Adrenal gland (tissue), 12 donors: ENCODE results near the gene MSLN. TPM values are rescaled to one million over a fixed set of nuclear protein-coding genes. Genes with fewer than 3 reads are reported as not detected.

Experiments used
- DNase-seq, 7 donors: peaks; one replicate each; pipeline ENCODE4 v3.0.0-alpha.2; 2019 to 2020
- H3K27ac ChIP-seq, 5 donors: fragments of 200-600 bp; sonication (generic) in 4 of 5; 1 replicate in 3 of 5; 2 replicates in 2 of 5; pipeline versions ENCODE4 v1.5.1 to v1.8.0; 2016 to 2020; ENCODE audit warnings: mild to moderate bottlenecking in 1 of 5
- H3K27me3 ChIP-seq: fragments of 200-600 bp; 2 replicates; pipeline ENCODE4 v1.8.0; 2021
- H3K36me3 ChIP-seq, 2 donors: fragments of 200-600 bp; replicated peaks in 1 of 2; 1 replicate in 1 of 2; 2 replicates in 1 of 2; pipeline versions ENCODE4 v1.5.1 to v1.8.0; 2018 to 2022
- H3K4me1 ChIP-seq, 2 donors: fragments of 200-600 bp; replicated peaks in 1 of 2; 1 replicate in 1 of 2; 2 replicates in 1 of 2; pipeline versions ENCODE4 v1.5.1 to v1.8.0; 2018 to 2021
- H3K4me3 ChIP-seq, 4 donors: fragments of 200-600 bp; sonication (generic) in 3 of 4; one replicate each; pipeline ENCODE4 v1.5.1; 2016 to 2018
- H3K9me3 ChIP-seq, 3 donors: fragments of 200-600 bp; sonication (generic) in 1 of 3; replicated peaks in 1 of 3; 1 replicate in 2 of 3; 2 replicates in 1 of 3; pipeline versions ENCODE4 v1.5.1 to v1.8.0; 2016 to 2021
- POLR2A ChIP-seq, 2 donors: fragments of 450-650 bp; IDR thresholded peaks; one replicate each; pipeline ENCODE4 v1.6.1; 2017; ENCODE audit warnings: antibody characterized with exemption in 2 of 2, mild to moderate bottlenecking in 2 of 2, moderate library complexity in 1 of 2
- WGBS, 4 donors: extraction: QIAGEN DNeasy Blood & Tissue Kit in 2 of 4; methylation state at CpG; one replicate each; pipeline versions ENCODE4 v1.1.5 to v1.1.7; 2013 to 2017; 5-methylcytosine and 5-hydroxymethylcytosine counted together
- intact Hi-C, 2 donors: fragments of 100-400 bp; cut with DNase I; formaldehyde crosslinking; loops; one replicate each; pipeline versions ENCODE4 v1.14.1 to v1.15.0; 2022 to 2023
- polyA plus RNA-seq, 3 donors: library from polyadenylated mRNA; stranded (reverse); fragments of 200-250 nt in 2 of 3; fragments of 350-450 nt in 1 of 3; fragmentation: Illumina TruSeq in 1 of 3; extraction: RNeasy Lipid Tissue Mini Kit (QIAGEN cat#74804) in 1 of 3; gene quantifications; one replicate each; pipeline ENCODE4 v1.2.3, GENCODE V29; 2013 to 2014
- total RNA-seq, 9 donors: library from RNA; depleted of rRNA in 4 of 9; stranded (reverse); fragments of >200 nt in 4 of 9; fragments of 120-200 nt in 1 of 9; fragmentation: NEBNext Ultra II Directional in 1 of 9; extraction: Animal tissue kit (Norgen Biotek cat#: 25700) in 1 of 9; gene quantifications; one replicate each; pipeline versions ENCODE4 v1.1.0 to v1.2.4, GENCODE V29; 2013 to 2023
- TF ChIP-seq, protein P1 (sequence below), 6 experiments: fragments of 450-650 bp in 4 of 6; fragments of 200-600 bp in 2 of 6; sonication (generic) in 1 of 6; IDR thresholded peaks; 1 replicate in 5 of 6; 2 replicates in 1 of 6; pipeline versions ENCODE4 v1.5.1 to v1.8.0; 2016 to 2021; ENCODE audit warnings: antibody characterized with exemption in 6 of 6, mild to moderate bottlenecking in 2 of 6, moderate library complexity in 1 of 6
- donor health status: healthy with polysubstance abuse.
- donor health status: Bipolar disorder and iron deficiency.
- donor health status: DM: yes; HTN: yes; CAD: no.
- donor health status: DM: no; HTN: no; CAD: no.
- donor health status: DM: no; HTN: no; CAD: no.
- donor health status: DM: yes; HTN: yes; CAD: no.

Gene MSLN
- total and polyA plus RNA-seq, 12 donors, result 0.13 to 0.46 (median 0.30) TPM; not detected in 8

DNA sequence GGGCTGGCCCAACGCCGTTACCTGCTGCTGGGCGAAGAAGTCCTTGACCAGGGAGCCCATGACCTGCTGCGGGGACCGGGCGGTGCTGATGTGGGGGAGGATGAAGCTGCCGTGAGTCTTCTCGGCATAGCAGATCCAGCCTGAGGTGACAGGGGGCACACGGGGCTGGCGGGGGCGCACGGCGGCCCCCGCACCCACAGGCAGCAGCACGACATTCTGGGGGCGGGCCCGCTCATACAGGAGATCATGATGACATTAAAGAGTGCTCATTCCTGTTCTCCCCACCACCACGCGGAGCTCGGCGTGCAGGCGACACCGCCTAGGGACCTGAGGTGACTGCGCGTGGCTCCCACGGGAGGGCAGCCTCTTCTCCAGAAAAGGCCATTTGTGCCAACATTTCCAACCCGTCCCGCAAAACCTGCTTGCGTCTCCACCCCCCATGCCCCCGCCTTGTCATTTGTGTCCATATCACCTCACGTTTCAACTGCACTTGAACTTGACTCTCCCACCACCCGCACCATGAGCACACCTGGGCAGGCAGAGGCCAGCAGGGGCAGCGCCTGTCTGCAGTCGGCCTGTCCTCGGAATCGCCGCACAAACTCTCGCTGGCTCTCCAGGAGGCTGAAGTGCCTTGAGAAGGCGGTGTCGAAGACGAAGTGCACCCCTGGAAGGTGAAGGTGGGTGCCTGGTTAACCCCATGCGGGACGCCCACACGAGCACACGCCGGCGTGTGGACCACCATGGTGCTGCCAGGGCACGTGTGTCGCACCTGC is 26.1 kb upstream of the MSLN start:
- H3K4me1 ChIP-seq, result no peaks in the 10 kb centered on the region
- no peak for TF ChIP-seq POLR2A (IDR thresholded peaks at IDR 0.05)
- TF ChIP-seq, protein P1, sequence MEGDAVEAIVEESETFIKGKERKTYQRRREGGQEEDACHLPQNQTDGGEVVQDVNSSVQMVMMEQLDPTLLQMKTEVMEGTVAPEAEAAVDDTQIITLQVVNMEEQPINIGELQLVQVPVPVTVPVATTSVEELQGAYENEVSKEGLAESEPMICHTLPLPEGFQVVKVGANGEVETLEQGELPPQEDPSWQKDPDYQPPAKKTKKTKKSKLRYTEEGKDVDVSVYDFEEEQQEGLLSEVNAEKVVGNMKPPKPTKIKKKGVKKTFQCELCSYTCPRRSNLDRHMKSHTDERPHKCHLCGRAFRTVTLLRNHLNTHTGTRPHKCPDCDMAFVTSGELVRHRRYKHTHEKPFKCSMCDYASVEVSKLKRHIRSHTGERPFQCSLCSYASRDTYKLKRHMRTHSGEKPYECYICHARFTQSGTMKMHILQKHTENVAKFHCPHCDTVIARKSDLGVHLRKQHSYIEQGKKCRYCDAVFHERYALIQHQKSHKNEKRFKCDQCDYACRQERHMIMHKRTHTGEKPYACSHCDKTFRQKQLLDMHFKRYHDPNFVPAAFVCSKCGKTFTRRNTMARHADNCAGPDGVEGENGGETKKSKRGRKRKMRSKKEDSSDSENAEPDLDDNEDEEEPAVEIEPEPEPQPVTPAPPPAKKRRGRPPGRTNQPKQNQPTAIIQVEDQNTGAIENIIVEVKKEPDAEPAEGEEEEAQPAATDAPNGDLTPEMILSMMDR (IDR thresholded peaks at IDR 0.05), result no peak
- intact Hi-C loops, result no loop called here
- WGBS, 4 donors, result 91 to 94% (median 92%) methylated on average over 23 to 49 of the region's 49 CpGs
- no peaks in the 10 kb centered on the region for H3K27me3 ChIP-seq
- peaks cover 0 to 56% of the 10 kb centered on the region in 2 donors for H3K36me3 ChIP-seq
- H3K27ac ChIP-seq, result no peak overlapping the region
- no peak overlapping the region for H3K4me3 ChIP-seq
- DNase-seq, result no peak
- no peaks in the 10 kb centered on the region for H3K9me3 ChIP-seq

DNA sequence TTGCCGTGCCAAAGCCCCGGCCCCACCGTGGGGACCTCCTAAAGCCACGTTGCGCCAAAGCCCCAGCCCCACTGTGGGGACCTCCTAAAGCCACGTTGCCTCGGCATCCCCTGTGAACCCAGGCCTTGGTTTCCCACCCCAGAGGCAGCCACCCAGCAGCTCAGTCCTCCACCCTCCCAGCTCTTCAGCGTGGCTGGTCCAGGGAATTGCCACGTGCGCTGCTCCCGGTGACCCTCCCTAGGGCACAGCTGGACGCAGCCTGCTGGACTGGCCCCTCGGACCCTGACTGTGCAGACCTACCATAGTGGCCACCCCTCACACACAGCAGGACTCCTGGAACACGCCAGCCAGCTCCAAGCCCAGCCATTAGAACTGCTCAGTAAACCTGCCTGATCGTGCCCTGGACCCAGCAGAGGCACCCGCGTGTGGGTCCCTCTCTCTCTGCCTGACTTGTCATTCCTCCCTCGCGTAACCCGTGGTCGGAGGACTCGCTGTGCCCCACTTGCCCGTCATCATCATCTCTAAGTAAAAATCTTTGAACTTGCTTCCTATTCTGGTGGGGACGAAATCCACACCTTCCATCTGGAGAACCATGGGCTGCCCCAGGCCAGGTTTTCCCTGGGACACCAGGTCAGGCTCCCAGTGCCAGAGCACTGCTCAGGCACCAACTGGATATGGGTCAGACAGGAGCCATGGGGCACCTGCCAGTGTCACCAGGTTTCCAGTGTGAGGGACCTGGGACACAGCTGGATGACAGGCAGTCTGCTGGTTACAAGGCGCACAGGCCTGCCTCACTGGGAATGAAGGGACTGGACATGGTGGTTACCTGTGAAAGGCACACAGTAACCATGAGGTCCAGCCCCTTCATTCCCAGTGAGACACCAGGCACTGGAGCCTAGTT is 25.3 kb upstream of the MSLN start:
- H3K36me3 ChIP-seq, result peaks cover 0 to 56% of the 10 kb centered on the region in 2 donors
- 94 to 98% (median 95%) methylated on average over 14 to 25 of the region's 25 CpGs for WGBS, 4 donors
- TF ChIP-seq, protein P1 (IDR thresholded peaks at IDR 0.05), result no peak
- no peak for TF ChIP-seq POLR2A (IDR thresholded peaks at IDR 0.05)
- intact Hi-C loops, result no loop called here
- no peak overlapping the region for H3K4me3 ChIP-seq
- DNase-seq, result no peak
- no peak overlapping the region for H3K27ac ChIP-seq
- peaks cover 6% of the 10 kb centered on the region in 2 donors for H3K4me1 ChIP-seq
- H3K9me3 ChIP-seq, result no peaks in the 10 kb centered on the region
- no peaks in the 10 kb centered on the region for H3K27me3 ChIP-seq

DNA sequence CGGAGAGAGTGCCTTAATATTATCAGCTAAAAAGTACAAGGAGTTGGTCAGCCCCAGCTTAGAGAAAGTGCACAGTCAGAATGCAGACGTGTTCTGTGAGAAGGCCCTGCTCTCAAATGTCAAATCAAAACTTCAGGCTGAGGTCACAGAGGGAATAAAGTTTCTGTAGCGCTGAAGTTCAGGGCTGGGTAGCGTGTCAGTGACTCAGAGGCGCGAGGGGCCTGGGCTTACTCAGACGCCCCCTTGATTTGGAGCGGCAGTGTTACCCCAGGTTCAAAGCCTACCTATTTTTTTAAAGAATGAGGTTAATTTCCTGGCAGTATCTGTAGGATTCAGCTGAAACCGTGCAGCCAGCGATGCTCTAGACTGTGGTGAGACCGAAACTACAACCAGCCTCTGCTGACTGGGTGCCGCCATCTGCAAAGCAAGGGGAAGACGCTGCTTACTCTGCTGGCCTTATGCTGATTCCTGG is 24.5 kb upstream of the MSLN start:
- no peak for DNase-seq
- Histone ChIP-seq H3K27ac (no peak overlapping the region), H3K36me3 (peaks cover 0 to 56% of the 10 kb centered on the region in 2 donors), H3K4me3 (no peak overlapping the region), H3K4me1 (peaks cover 8 to 9% of the 10 kb centered on the region in 2 donors), H3K9me3 (no peaks in the 10 kb centered on the region), H3K27me3 (no peaks in the 10 kb centered on the region)
- WGBS, 4 donors, result 86 to 97% (median 90%) methylated on average over 11 to 13 of the region's 13 CpGs
- no peak for TF ChIP-seq POLR2A (IDR thresholded peaks at IDR 0.05)
- TF ChIP-seq, protein P1 (IDR thresholded peaks at IDR 0.05), result no peak
- intact Hi-C loops, result no loop called here

DNA sequence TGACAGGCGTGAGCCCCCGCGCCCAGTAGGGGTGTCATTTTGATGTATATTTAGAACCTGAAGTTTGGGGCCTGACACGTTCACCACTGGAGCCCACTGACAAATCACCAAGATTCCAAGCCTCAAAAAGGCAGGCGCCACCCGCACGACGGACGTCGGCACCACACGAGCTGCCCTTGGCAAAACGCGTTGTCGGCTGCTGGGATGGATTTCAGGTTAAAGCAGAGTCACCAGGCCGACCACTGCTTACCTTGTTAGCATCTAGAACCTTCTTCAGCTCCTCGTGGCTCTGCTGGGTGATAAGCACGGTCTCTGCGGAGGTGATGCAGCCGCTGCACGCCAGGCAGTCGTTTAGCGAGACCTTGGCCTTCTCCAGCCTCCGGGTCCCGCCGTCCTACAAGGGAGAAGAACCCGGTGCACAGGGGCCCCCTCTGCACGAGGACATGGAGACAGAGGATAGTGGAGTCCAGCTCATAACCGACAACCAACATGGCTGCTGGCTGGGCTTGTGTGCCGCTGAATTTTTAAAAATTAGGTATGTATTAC is 23.5 kb upstream of the MSLN start:
- peaks cover 0 to 50% of the 10 kb centered on the region in 2 donors for H3K36me3 ChIP-seq
- TF ChIP-seq, protein P1 (IDR thresholded peaks at IDR 0.05), result no peak
- TF ChIP-seq POLR2A (IDR thresholded peaks at IDR 0.05), result no peak
- no peak for DNase-seq
- peaks cover 12% of the 10 kb centered on the region in 2 donors for H3K4me1 ChIP-seq
- intact Hi-C loops, result no loop called here
- no peak overlapping the region for H3K27ac ChIP-seq
- H3K27me3 ChIP-seq, result no peaks in the 10 kb centered on the region
- H3K9me3 ChIP-seq, result no peaks in the 10 kb centered on the region
- H3K4me3 ChIP-seq, result no peak overlapping the region
- 94 to 96% (median 94%) methylated on average over 20 to 29 of the region's 29 CpGs for WGBS, 4 donors
